ENCODE data around the gene DAB2IP. TPM values are rescaled to one million over a fixed set of nuclear protein-coding genes. Genes with fewer than 3 reads are reported as not detected.
"Not testable (repeated sequence)": the region's sequence is repeated elsewhere in the genome, so short reads cannot be mapped to it uniquely, and the experiment has no call there.

The DAB2IP gene
- total RNA-seq, 1 experiment from 2014 or later, result 18.7 TPM

- no peak for DNase-seq
- Histone ChIP-seq H3K27ac (no peak overlapping the region), H3K36me3 (0 out of 2 replicates have a peak, but pooled peaks cover 5% of the 10 kb centered on the region)
Measured at GRCh38 chr9:121785673-121786542, 134.5 kb downstream of the DAB2IP start.

GRCh38 chr9:121786543-121786948, 135.1 kb downstream of the DAB2IP start:
- 0 out of 2 replicates have a peak, but pooled peaks cover 3% of the 10 kb centered on the region for H3K36me3 ChIP-seq
- no peak overlapping the region for H3K27ac ChIP-seq
- no peaks in the 10 kb centered on the region for H3K9me3 ChIP-seq (replicated peaks)
- no peak for DNase-seq
- H3K4me1 ChIP-seq, result no peaks in the 10 kb centered on the region
- H3K27me3 ChIP-seq, result no peaks in the 10 kb centered on the region
- no peak overlapping the region for H3K4me3 ChIP-seq

More at GRCh38 chr9:121785673-121786542, 134.5 kb downstream of the DAB2IP start:
- no peaks in the 10 kb centered on the region for H3K27me3 ChIP-seq
- no peaks in the 10 kb centered on the region for H3K4me1 ChIP-seq
- H3K9me3 ChIP-seq (replicated peaks), result no peaks in the 10 kb centered on the region
- H3K4me3 ChIP-seq, result no peak overlapping the region

- Histone ChIP-seq H3K9me3 (replicated peaks) (no peaks in the 10 kb centered on the region), H3K36me3 (no peaks in the 10 kb centered on the region)
- no peak for DNase-seq
Measured at GRCh38 chr9:121786998-121787422, 135.6 kb downstream of the DAB2IP start.

GRCh38 chr9:121788686-121789366, 137.4 kb downstream of the DAB2IP start:
- DNase-seq, result no peak
- Histone ChIP-seq H3K27me3 (no peaks in the 10 kb centered on the region), H3K9me3 (replicated peaks) (no peaks in the 10 kb centered on the region), H3K27ac (no peak overlapping the region), H3K36me3 (no peaks in the 10 kb centered on the region), H3K4me3 (no peak overlapping the region), H3K4me1 (no peaks in the 10 kb centered on the region)

More at GRCh38 chr9:121786998-121787422, 135.6 kb downstream of the DAB2IP start:
- Histone ChIP-seq H3K4me1 (no peaks in the 10 kb centered on the region), H3K27me3 (no peaks in the 10 kb centered on the region), H3K4me3 (no peak overlapping the region), H3K27ac (no peak overlapping the region)

GRCh38 chr9:121790841-121791240, 139.4 kb downstream of the DAB2IP start:
- Histone ChIP-seq H3K36me3 (no peaks in the 10 kb centered on the region), H3K4me1 (no peaks in the 10 kb centered on the region), H3K27ac (no peak overlapping the region)

GRCh38 chr9:121792476-121792875, 141.0 kb downstream of the DAB2IP start:
- H3K27me3 ChIP-seq; H3K36me3 ChIP-seq; H3K27ac ChIP-seq; H3K4me3 ChIP-seq; DNase-seq; H3K9me3 ChIP-seq (replicated peaks); H3K4me1 ChIP-seq: not testable (repeated sequence)

More at GRCh38 chr9:121790841-121791240, 139.4 kb downstream of the DAB2IP start:
- Histone ChIP-seq H3K27me3 (no peaks in the 10 kb centered on the region), H3K9me3 (replicated peaks) (no peaks in the 10 kb centered on the region), H3K4me3 (no peak overlapping the region)
- DNase-seq, result no peak

GRCh38 chr9:121794334-121794733, 142.9 kb downstream of the DAB2IP start:
- not testable (repeated sequence) for H3K36me3 ChIP-seq; H3K9me3 ChIP-seq (replicated peaks); H3K4me1 ChIP-seq; H3K4me3 ChIP-seq; DNase-seq; H3K27me3 ChIP-seq; H3K27ac ChIP-seq

GRCh38 chr9:121797081-121797480, 145.6 kb downstream of the DAB2IP start:
- Histone ChIP-seq H3K36me3 (no peaks in the 10 kb centered on the region), H3K27ac (no peak overlapping the region), H3K4me3 (no peak overlapping the region), H3K9me3 (replicated peaks) (no peaks in the 10 kb centered on the region), H3K4me1 (no peaks in the 10 kb centered on the region), H3K27me3 (peaks cover 14% of the 10 kb centered on the region)
- DNase-seq, result no peak

- no peak for DNase-seq
- no peak overlapping the region for H3K27ac ChIP-seq
- no peaks in the 10 kb centered on the region for H3K36me3 ChIP-seq
- peaks cover 22% of the 10 kb centered on the region for H3K27me3 ChIP-seq
- no peak overlapping the region for H3K4me3 ChIP-seq
- H3K9me3 ChIP-seq (replicated peaks), result no peaks in the 10 kb centered on the region
- no peaks in the 10 kb centered on the region for H3K4me1 ChIP-seq
Measured at GRCh38 chr9:121798941-121799340, 147.5 kb downstream of the DAB2IP start.

GRCh38 chr9:121800376-121800775, 148.9 kb downstream of the DAB2IP start:
- Histone ChIP-seq H3K27ac (no peak overlapping the region), H3K27me3 (peaks cover 22% of the 10 kb centered on the region), H3K9me3 (replicated peaks) (peaks cover 11% of the 10 kb centered on the region), H3K4me3 (no peak overlapping the region), H3K36me3 (no peaks in the 10 kb centered on the region), H3K4me1 (no peaks in the 10 kb centered on the region)
- no peak for DNase-seq

GRCh38 chr9:121801579-121801978, 150.1 kb downstream of the DAB2IP start:
- no peak for DNase-seq
- Histone ChIP-seq H3K4me3 (no peak overlapping the region), H3K9me3 (replicated peaks) (peaks cover 11% of the 10 kb centered on the region), H3K27ac (no peak overlapping the region), H3K36me3 (no peaks in the 10 kb centered on the region), H3K27me3 (peaks cover 22% of the 10 kb centered on the region), H3K4me1 (no peaks in the 10 kb centered on the region)

- no peak for DNase-seq
- peaks cover 4% of the 10 kb centered on the region; the same call in 1 of the 2 replicates for H3K4me1 ChIP-seq
Measured at GRCh38 chr9:121802753-121803152, 151.3 kb downstream of the DAB2IP start.

GRCh38 chr9:121807069-121807822, 155.8 kb downstream of the DAB2IP start:
- Histone ChIP-seq H3K27ac (no peak overlapping the region), H3K36me3 (no peaks in the 10 kb centered on the region), H3K4me3 (peak overlapping the region; percentile 21; the same call in 1 of the 2 replicates), H3K27me3 (peaks cover 7% of the 10 kb centered on the region), H3K9me3 (replicated peaks) (peaks cover 11% of the 10 kb centered on the region), H3K4me1 (peaks cover 5% of the 10 kb centered on the region; the same call in 1 of the 2 replicates)
- DNase-seq, result no peak

More at GRCh38 chr9:121802753-121803152, 151.3 kb downstream of the DAB2IP start:
- no peaks in the 10 kb centered on the region for H3K36me3 ChIP-seq
- no peak overlapping the region for H3K27ac ChIP-seq
- H3K27me3 ChIP-seq, result peaks cover 22% of the 10 kb centered on the region
- H3K9me3 ChIP-seq (replicated peaks), result peaks cover 11% of the 10 kb centered on the region
- no peak overlapping the region for H3K4me3 ChIP-seq

GRCh38 chr9:121807823-121808278, 156.4 kb downstream of the DAB2IP start:
- Histone ChIP-seq H3K27ac (no peak overlapping the region), H3K9me3 (replicated peaks) (peaks cover 11% of the 10 kb centered on the region), H3K27me3 (peaks cover under 1% of the 10 kb centered on the region), H3K4me1 (peaks cover 5% of the 10 kb centered on the region; the same call in 1 of the 2 replicates), H3K4me3 (peak overlapping the region; percentile 21; the same call in 1 of the 2 replicates), H3K36me3 (no peaks in the 10 kb centered on the region)
- peak; percentile 64 to 73 for DNase-seq

All from SJCRH30 (cell line).